Tibial artery (tissue), 4 donors: Measurements from ENCODE around the gene BNC2.

ENCODE experiments used
- DNase-seq, 2 donors: peaks; one replicate each; pipeline ENCODE4 v3.0.0-alpha.2; 2019
- H3K27ac ChIP-seq, 2 donors: fragments of 200-600 bp; sonication (generic) in 1 of 2; 1 replicate in 1 of 2; 2 replicates in 1 of 2; pipeline ENCODE4 v1.5.1; 2018 to 2019; ENCODE audit warnings: mild to moderate bottlenecking in 1 of 2
- H3K27me3 ChIP-seq, 2 donors: fragments of 200-600 bp; sonication (generic) in 1 of 2; one replicate each; pipeline versions ENCODE4 v1.5.1 to v1.6.0; 2016 to 2019
- H3K36me3 ChIP-seq, 3 donors: fragments of 200-600 bp; sonication (generic) in 2 of 3; one replicate each; pipeline ENCODE4 v1.5.1; 2016 to 2019; ENCODE audit warnings: mild to moderate bottlenecking in 2 of 3
- H3K4me1 ChIP-seq, 4 donors: fragments of 200-600 bp; sonication (generic) in 2 of 4; 1 replicate in 3 of 4; 2 replicates in 1 of 4; pipeline ENCODE4 v1.5.1; 2016 to 2019
- H3K4me3 ChIP-seq, 2 donors: fragments of 200-600 bp; sonication (generic) in 1 of 2; 1 replicate in 1 of 2; 2 replicates in 1 of 2; pipeline ENCODE4 v1.5.1; 2018 to 2019; ENCODE audit warnings: mild to moderate bottlenecking in 2 of 2
- H3K9me3 ChIP-seq, 3 donors: fragments of 200-600 bp; sonication (generic) in 1 of 3; one replicate each; pipeline ENCODE4 v1.5.1; 2016 to 2019
- intact Hi-C: fragments of 100-400 bp; cut with DNase I; formaldehyde crosslinking; loops from one replicate; pipeline ENCODE4 v1.15.0; 2023; ENCODE audit warnings: low total_unique reads
- TF ChIP-seq, protein P1 (sequence below), 2 experiments: fragments of 200-600 bp in 1 of 2; fragments of 450-650 bp in 1 of 2; IDR thresholded peaks; one replicate each; pipeline ENCODE4 v1.5.1; 2017 to 2019; ENCODE audit warnings: antibody characterized with exemption in 2 of 2, mild to moderate bottlenecking in 1 of 2, moderate library complexity in 1 of 2

BNC2 gene

DNA sequence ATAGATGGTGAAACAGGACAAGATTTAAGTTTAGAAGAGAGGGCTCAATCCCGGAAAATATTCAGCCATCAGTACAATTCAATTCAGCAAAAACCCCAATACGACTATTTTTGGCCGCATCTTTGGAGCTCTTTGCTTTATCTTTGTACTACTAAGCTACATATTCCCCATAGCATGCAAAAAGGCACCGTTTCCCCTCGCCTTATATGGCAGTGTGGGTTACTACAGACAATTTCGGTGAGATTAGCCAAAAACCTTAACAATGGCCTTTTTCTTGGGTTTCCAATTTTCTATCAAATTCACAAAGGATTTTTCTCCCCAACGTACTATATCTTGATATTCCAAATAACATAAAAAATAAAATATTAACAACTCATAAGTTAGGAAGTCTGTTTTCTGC lies 382.6 kb downstream of the BNC2 start:
- Histone ChIP-seq H3K4me1 (no peaks in the 10 kb centered on the region), H3K9me3 (no peaks in the 10 kb centered on the region), H3K27ac (no peak overlapping the region), H3K27me3 (no peaks in the 10 kb centered on the region), H3K36me3 (no peaks in the 10 kb centered on the region), H3K4me3 (no peak overlapping the region)
- TF ChIP-seq, protein P1, sequence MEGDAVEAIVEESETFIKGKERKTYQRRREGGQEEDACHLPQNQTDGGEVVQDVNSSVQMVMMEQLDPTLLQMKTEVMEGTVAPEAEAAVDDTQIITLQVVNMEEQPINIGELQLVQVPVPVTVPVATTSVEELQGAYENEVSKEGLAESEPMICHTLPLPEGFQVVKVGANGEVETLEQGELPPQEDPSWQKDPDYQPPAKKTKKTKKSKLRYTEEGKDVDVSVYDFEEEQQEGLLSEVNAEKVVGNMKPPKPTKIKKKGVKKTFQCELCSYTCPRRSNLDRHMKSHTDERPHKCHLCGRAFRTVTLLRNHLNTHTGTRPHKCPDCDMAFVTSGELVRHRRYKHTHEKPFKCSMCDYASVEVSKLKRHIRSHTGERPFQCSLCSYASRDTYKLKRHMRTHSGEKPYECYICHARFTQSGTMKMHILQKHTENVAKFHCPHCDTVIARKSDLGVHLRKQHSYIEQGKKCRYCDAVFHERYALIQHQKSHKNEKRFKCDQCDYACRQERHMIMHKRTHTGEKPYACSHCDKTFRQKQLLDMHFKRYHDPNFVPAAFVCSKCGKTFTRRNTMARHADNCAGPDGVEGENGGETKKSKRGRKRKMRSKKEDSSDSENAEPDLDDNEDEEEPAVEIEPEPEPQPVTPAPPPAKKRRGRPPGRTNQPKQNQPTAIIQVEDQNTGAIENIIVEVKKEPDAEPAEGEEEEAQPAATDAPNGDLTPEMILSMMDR (IDR thresholded peaks at IDR 0.05): no peak
- no peak for DNase-seq
- intact Hi-C loops: no loop called here

DNA sequence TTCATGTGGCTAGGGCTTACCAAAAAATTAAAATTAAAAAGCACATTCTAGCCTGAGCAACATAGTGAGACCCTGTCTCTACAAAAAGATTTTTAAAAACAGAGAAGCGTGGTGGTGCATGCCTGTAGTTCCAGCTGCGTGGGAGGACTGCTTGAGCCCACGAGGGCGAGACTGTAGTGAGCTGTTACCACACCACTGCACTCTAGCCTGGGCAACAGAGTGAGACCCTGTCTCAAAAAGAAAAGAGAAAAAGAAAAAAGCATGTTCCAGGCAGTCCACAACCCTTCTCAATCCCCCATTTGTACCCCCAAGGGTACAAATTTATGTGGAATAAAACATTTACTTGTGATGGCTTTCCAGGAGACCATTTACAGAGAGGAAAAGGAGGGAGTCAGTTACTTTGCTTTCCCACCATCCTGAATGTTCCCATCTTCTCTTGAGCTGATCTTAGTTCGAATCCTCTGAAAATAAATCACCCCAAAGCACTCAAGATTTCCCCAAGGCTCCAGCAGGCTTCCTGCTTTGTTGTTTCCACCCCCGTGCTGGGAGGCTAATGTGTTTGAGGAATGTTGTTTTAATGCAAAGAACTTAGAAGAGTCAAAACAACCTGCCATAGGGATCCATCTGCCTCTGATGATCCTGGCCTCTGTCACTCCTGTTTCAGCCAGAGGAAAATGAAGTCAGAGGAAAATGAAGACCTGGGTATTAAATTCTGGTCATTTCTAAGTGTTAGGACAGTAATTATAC lies 384.7 kb downstream of the BNC2 start:
- intact Hi-C loops: no loop called here
- H3K4me1 ChIP-seq: no peaks in the 10 kb centered on the region

DNA sequence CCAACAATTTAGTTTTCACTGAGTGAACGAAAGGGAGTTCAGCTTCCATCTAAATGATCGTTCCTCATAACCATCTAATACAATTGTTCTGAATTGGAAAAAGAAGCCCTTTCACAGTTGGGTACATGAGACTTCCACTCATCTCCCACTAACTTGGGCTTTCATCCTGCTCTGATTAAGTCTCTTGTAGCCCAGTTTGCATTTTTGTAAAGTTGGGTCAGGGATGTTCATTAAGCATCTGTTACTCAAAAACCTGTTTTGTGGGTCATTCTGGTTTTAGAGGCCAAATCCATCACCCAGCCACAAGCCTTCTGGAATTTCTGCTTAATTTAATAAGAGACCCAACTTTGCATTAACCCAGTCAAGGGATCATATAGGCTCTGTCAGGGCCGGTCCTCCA lies 385.3 kb downstream of the BNC2 start:
- no peak for DNase-seq
- Histone ChIP-seq H3K4me3 (no peak overlapping the region), H3K27ac (no peak overlapping the region), H3K4me1 (no peaks in the 10 kb centered on the region), H3K9me3 (no peaks in the 10 kb centered on the region), H3K36me3 (no peaks in the 10 kb centered on the region), H3K27me3 (no peaks in the 10 kb centered on the region)
- intact Hi-C loops: no loop called here
- TF ChIP-seq, protein P1 (IDR thresholded peaks at IDR 0.05): no peak

More for the DNA sequence above, 384.7 kb downstream of the BNC2 start:
- no peaks in the 10 kb centered on the region for H3K9me3 ChIP-seq
- no peak overlapping the region for H3K27ac ChIP-seq
- no peak overlapping the region for H3K4me3 ChIP-seq
- TF ChIP-seq, protein P1 (IDR thresholded peaks at IDR 0.05): no peak
- H3K36me3 ChIP-seq: no peaks in the 10 kb centered on the region
- no peak for DNase-seq
- no peaks in the 10 kb centered on the region for H3K27me3 ChIP-seq

DNA sequence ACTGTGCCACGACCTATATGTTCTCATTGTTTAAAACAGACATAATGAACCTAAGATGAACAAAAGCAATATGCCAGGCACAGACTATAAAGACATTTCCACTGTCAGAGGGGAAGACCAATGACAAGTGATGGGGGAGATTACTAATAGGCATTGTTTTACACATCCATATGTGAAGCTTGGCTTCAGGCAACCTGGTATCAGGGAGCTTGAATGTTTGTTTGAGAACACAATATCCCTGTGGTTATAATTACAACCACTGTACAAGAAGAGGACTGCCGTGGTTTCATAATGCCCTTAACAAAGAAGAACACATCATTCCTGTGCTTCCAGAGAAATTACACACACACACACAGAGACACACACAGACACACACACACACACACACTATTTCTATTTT lies 385.7 kb downstream of the BNC2 start:
- no peak overlapping the region for H3K4me3 ChIP-seq
- intact Hi-C loops: no loop called here
- no peaks in the 10 kb centered on the region for H3K27me3 ChIP-seq
- H3K27ac ChIP-seq: no peak overlapping the region
- TF ChIP-seq, protein P1 (IDR thresholded peaks at IDR 0.05): no peak
- no peaks in the 10 kb centered on the region for H3K9me3 ChIP-seq
- no peak for DNase-seq
- no peaks in the 10 kb centered on the region for H3K4me1 ChIP-seq
- no peaks in the 10 kb centered on the region for H3K36me3 ChIP-seq

DNA sequence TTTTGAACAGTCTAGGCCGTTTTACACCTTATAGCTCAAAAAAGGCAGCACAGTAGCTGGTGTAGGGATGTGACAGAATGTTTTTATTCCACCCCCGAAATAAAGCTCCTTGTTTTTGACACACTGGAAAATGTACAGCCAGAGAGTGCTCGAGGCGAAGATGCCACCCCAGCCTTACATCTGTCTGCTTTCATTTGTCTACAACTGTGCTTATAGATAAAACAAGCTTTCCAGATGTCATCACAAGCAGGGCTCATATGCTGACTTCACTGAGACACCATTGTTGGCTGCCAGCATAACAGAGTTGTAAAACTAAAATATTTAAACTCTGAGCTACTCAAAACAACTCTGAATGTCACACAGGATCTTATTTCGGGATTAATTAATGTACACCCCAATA lies 386.3 kb downstream of the BNC2 start:
- intact Hi-C loops: no loop called here
- Histone ChIP-seq H3K4me3 (no peak overlapping the region), H3K27ac (no peak overlapping the region), H3K4me1 (no peaks in the 10 kb centered on the region), H3K9me3 (no peaks in the 10 kb centered on the region), H3K27me3 (no peaks in the 10 kb centered on the region), H3K36me3 (no peaks in the 10 kb centered on the region)
- TF ChIP-seq, protein P1 (IDR thresholded peaks at IDR 0.05): no peak
- no peak for DNase-seq
